ENCODE data around the gene CYP2W1.
"Not testable (repeated sequence)": the region's sequence is repeated elsewhere in the genome, so short reads cannot be mapped to it uniquely, and the experiment has no call there.

Gene CYP2W1

DNA sequence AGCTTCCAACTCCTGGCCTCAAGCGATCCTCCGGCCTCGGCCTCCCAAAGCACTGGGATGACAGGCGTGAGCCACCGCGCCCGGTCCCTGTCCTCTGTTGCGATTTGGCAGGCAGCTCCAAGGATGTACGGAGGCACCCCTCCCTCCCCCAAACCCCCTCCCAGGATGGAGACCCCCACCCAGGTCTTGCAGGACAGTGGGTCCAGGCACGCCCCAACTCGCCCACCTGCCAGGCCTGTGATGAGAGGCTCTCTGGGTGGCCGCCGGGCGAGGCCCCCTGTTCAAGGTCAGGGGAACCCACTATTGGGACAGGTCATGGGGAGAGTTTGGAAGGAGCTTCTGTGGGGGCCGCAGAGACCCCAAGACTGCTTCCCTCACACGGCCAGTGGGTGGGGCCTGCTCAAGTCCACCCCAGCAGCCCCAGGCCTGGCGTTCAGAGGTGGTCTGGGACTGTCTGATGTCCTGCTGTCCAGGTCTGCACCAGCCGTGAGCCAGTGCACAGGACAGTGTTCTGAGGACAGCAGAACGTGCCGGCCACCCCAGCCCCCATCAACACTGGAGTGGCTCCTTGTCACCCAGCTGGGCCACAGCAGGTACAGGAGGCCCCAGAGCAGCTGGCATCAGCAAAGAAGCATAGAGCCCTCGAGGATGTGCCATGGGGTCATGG is 31.0 kb upstream of the CYP2W1 start:
- no peak for DNase-seq (ENCODE audit: low spot score)

DNA sequence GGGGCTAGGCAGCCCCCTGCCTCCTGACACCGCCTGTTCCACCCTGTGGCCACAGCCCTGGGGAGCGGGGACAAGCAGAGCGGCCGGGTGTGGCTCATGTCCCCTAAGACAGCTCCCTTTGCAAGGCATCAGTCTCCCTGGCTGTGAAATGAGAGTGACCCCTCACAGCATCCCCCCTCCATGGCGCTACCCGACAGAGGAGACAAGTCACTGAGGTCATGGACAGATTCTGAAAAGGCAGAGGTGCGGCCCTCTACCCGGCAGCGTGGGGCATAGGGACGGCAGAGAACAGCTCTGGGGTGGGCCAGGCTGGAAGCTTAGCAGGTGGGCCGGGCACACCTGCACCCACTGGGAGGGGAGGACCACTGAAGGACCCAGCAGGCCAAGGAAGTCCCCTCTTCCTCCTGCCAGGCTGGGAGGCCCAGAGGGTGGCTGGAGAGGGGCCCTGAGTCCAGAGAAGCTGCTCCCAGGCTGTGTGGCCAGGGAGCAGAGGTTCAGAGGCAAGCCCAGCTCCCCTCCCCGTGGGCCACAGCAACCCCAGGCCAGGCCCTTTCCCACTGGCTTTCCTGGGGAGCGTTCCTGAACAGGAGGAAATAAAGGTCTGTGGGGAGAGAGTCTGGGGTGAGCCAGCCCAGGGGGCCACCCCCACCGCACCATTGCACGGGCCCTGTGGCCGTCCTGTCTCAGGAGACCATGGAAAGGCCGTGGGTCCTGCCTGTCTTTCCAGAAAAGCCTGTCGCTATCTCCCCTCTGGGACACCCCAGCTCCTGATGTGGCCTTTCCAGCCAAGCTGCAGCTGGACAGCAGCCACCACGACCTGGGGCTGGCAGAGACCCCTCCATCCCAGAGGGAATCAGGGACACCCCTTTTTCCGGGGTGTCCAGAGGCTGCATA is 30.2 kb upstream of the CYP2W1 start:
- DNase-seq (ENCODE audit: low spot score), result no peak

DNA sequence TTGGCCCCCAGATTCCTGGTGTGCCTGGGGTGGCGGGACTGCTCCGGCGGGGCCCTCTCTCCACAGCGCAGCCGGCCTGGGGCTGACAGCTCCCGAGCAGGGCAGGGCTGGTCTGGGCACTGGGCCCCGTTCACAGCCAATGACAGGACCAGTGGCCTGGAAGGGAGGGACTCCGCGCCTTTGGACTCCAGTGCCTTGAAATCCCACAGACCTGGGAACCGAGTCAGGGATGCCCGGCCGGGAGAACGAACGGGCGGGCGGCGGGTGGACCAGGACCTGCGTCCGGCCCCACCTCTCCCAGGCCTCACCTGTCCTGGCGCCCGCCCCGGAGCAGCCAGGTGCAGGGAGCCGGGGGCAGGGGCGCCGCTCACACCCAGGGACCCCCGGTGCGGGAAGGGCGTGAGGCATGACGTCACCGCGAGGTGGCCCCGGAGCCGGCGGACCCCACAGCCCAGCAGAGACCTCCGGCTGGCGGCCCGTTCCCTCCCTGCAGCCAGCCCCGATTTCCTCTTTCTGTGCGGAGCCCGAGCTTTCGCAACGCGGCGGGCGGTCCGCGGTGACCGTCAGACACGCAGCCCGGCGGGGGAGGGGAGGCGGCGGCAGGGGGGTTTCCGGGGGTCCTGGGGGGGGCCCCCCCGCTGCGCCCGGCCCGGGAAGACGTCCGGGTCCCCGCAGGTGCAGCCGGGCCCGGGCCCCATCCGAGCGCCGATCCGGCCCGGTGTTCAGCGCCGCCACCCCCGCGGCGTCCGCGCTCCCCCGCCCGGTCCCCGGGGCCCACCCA is 29.2 kb upstream of the CYP2W1 start:
- DNase-seq (ENCODE audit: low spot score), result no peak

DNA sequence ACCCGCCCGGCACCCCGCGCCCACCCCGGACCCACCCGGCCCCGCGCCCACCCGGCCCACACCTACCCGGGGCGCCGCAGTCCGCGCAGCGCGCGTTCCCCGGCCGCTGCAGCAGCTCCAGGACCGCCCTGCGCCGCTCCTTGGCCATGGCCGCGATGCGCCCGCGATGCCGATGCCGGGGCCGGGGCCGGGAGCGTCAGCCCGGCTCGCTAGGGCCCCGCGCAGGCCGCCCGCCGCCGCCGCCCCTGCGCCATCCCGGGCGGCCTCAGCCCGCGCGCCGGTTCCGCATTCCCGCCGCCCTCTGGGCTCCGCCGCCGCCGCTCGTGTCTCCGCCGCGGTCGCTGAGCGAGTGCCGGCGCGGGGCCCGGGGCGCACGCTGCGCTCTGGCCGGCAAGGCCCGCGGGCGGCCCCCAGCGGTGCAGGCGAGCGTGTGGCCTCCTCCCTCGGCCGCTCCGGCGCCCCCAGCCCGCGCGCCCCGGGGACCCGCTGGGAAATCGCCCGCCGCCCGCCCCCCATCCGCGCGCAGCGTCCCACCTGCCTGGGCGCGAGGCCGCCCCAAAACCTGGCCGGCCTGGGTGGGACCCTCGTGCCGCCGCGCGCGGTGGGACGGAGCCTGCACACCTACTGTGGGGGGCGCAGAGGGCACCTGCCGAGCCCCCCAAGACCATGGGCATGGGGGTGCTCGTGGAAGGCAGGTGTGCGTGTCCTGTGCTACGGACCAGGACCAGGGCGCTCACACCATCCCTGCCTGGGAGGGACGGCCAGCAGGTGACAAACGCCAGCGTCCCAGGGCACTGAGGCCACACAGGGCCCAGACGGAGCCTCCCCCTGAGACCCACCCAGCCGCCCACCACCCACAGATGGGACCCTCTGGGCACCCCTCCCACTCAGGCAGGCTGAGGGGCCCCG is 28.4 kb upstream of the CYP2W1 start, which contains the start of gene ADAP1:
Gene ADAP1, minus strand, starts transcription at position 351 of the 909 bp plus-strand sequence. Its CDS starts 203 bp downstream, at position 148.
- no peak for DNase-seq (ENCODE audit: low spot score)

DNA sequence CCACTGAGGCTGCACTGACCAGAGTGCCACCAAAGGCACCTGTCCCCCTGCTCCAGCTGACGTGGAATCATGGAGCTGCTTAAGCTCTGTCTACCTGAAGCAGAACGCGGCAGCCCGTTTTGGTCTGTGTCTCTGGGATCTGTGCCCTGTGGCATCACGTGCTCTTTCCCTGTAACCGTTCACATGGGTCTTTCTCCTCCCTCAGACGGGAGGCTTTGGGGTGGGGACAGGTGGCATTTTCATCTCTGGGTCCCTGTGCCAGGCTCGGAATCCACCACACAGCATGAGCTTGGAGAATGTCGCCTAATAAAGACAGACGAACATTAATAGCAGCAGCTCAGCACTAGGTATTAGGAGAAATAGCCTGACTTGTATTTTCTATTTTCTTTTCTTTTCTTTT is 26.9 kb upstream of the CYP2W1 start:
- DNase-seq (ENCODE audit: low spot score), result no peak

DNA sequence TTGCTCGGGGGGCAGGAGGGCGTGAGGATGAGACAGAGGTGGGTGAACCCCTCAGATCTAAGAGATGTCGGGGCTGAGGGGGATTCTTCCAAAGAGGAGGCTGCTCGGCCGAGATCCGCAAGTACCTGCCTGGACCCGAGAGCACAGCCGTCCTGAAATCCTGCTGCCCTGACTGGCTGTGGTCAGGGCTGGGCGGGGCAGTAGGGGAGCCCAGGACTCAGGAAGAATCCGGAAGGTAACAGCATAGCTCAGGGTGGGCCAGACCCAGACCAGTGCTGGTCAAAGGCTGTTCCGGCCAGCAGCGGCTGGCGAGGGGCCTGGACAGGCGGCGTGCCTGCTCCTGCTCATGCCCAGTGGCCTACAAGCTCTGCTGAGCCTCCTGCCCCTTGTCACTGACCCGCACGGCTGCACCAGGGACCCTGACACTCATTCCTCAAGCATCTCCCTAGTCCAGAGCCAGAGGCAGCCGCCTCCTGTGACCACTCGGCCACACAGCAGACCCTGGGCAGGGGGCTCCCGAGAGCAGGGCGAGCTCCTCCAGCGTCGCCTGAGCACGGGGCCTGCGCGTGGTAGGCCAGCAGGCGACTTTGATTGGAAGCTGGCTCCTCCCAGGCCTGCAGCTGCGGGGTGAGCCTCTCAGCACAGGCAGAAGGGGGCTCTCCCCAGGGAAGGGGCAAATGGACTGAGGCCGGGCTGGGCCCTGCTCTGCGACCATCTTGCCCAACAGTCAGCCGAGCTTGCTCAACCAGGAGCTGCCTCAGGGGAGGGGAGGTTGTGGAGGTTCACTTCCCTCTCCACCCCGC is 25.4 kb upstream of the CYP2W1 start:
- no peak for DNase-seq (ENCODE audit: low spot score)

DNA sequence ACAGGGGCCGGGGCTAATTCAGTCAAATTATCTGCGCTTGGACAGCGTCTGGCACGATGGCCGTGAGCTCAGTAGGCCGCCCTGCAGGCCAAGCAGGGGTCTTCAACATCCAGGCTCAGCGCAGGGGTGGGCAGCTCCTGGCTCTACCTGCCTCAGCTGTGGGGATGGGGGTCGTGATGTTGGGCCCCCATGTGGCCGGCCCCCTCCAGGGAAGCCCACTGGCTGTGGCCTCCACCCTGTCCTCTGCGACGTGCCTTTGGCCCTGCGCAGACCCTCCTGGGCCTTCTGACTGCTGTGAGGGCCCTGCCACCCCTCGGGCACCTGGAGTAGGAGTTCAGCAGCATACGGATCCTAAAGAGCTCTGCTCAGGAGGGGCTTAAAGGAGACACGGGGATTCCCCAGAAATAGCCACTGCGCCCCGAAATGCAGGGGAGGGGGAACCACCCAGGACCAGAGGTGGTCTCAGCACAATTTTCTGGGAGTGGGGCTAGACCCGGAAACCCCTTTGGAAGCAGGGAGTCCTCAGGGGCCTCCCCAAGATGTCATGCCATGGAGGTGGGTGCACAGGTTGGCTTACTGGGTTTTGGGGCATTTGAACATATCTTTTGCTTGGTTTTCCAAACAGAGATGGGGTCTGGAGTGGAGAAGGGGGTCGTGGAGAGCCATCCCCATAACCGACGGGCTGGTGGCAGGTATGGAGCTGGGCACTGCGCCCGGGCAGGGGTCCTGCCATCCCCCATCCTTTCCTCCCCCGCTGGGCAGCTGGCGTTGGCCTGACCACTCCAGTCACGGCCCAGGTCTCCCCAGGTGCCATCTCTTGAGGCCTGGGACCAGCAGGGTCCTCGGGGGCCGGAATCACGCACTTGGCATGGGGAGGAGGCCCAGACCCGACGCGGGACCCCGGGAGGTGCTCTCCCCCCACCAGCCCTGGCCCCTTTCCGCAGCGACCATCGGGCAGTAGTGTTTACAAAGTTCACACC is 24.5 kb upstream of the CYP2W1 start:
- DNase-seq (ENCODE audit: low spot score), result no peak

DNA sequence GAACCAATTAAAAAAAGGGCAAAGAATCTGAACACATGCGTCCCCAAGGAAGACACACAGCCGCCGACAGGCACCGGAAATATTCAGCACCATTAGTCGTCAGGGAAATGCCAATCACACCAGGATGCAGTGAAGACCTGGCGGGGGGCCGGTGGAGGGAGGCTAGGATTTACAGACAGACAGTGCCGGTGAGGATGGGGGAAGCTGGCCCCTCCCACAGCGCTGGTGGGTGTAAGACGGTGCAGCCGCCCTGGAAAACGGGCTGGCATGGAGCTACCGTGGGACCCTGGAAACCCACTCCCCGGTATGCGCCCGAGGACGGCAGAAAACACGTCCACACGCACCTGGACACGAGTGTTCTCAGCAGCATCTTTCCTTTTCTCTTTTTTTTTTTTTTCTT is 23.7 kb upstream of the CYP2W1 start:
- DNase-seq (ENCODE audit: low spot score), result no peak

DNA sequence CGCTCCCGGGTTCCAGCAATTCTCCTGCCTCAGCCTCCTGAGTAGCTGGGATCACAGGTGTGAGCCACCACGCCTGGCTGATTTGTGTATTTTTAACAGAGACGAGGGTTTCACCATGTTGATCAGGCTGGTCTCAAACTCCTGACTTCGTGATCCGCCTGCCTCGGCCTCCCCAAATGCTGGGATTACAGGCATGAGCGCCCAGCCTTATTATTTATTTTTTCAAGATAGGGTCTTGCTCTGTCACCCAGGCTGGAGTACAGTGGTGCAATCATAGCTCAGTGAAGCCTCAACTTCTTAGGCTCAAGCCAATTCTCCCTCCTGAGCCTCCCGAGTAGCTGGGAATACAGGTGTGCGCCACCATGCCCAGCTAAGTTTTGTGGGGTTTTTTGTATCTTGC is 23.2 kb upstream of the CYP2W1 start:
- DNase-seq (ENCODE audit: low spot score), result not testable (repeated sequence)

DNA sequence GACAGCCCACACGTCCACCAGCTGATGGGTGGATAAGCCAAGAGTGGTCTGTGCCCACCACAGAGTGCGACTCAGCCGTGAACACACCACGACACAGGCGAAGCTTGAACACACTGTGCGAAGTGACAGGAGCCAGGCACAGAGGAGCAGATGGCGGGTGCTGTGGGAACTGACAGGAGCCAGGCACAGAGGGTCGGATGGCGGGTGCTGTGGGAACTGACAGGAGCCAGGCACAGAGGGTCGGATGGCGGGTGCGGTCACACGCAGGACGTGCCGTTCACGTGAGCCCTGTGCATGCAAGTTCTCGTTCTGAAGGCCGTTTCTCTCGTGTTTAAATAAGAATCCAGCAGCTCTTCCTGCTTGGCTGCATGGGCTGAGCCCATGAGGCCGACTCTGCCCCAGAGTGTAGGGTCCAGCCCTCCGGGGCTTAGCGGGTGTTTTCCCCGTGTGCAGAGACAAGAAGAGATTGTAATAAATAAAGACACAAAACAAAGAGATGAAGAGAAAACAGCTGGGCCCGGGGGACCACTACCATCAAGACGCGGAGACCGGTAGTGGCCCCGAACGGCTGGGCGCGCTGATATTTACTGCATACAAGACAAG is 22.6 kb upstream of the CYP2W1 start:
- no peak for DNase-seq (ENCODE audit: low spot score)

DNA sequence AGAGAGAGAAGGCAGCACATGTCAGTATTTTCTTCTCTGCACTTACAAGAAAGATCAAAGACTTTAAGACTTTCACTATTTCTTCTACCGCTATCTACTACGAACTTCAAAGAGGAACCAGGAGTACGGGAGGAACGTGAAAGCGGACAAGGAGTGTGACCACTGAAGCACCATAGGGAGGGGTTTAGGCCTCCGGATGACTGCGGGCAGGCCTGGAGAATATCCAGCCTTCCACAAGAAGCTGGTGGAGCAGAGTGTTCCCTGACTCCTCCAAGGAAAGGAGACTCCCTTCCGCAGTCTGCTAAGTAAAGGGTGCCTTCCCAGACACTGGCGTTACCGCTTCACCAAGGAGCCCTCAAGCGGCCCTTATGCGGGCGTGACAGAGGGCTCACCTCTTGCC is 22.0 kb upstream of the CYP2W1 start:
- DNase-seq (ENCODE audit: low spot score), result not testable (repeated sequence)

DNA sequence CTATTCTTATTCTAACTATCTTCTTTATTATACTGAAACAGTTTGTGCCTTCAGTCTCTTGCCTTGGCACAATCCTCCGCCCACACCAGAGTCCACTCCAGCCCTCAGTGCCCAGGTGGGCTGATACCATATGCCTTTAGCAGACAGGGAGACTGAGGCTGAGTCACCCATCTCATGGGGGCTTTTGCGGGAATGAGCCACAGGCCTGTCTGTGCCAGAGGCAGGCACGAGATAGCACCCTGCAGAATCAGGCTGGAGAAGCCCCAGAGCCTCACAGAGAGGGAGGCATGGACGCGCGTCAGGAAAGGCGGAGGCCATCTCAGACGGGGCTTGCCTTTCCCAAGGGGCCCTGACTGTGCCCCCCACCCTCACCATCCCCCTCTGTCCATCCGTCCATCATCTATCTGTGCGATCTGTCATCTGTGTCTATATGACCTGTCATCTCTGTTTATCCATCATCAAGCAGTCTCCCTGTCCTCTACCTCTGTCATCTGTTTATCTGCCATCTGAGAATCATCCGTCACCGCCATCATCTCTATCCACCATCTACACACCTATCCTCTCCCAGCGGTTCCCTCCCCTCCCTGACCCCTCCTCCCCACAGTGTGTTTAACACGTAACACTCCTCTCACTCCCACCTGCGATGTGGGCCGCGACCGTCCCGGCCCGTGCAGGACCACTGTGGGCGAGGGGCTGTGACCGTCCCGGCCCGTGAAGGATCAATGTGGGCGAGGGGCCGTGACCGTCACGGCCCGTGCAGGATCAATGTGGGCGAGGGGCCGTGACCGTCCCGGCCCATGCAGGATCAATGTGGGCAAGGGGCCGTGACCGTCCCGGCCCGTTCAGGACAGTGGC is 21.2 kb upstream of the CYP2W1 start:
- no peak for DNase-seq (ENCODE audit: low spot score)

DNA sequence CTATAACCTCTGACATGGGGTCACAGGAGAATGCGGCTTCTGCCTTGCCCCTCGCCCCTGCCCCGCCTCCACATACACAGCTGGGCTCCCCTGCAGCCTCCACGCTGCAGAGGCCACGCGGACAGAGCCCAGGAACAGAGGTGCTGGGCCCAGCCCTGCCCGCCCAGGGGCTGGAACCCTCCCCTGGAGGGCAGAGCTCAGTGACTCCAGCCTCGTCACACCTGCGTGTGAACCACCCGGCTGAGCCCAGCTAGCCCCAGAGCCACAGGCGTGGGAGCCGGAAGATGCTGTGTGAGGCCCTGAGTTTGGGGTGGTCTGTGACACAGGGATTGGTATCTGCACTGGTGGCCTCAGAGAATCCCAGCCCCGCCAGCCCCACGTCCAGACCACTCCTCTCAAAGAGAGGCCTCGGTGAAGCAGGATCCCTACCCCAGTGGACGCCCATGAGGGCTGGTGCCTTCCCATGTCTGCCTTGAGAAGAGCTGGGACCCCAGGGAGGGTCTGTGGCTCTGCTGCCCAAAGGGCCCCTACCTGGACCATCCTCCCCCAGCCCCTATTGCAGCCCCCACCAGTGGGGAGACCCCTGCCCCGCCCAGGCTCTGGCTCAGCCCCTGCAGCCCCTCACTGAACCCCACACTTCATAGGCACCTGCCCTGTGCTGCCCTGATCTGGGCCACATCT is 20.4 kb upstream of the CYP2W1 start:
- DNase-seq (ENCODE audit: low spot score), result no peak

DNA sequence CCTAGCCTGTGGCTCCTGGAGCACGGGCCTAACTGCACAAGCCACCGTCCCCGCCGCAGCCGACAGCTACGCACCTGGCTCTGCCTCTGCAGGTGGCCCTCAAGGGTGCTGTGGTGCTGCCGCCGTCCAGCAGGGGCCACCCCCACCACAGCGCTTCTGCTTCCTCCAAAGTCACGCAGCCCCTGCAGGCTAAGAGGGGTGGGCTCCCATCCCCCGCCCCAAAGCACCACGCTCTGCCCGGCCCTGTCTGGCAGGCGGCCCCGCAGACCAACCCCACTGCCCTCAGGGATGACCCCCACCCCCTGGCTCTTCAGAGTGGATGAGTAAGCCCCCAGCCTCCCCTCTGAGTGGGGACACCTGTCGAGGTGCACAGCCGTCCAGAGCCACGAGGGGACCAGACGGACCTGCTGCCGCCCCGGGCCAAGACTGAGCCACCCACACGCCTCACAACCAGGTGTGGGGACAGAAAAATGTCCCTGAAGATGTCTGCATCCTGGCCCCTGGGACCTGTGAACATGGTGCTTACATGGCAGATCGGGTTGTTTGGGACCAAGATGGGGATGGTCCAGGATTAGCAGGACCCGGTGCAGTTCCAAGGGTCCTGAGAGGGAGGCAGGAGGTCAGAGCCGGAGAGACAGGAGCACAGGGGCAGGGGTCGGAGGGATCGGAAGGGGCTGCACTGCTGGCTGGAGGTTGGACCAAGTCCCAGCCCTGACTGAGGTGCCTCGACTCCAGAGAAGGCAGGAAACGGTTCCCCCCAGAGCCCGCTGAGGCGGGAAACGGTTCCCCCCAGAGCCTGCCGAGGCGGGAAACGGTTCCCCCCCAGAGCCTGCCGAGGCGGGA is 19.5 kb upstream of the CYP2W1 start:
- no peak for DNase-seq (ENCODE audit: low spot score)

DNA sequence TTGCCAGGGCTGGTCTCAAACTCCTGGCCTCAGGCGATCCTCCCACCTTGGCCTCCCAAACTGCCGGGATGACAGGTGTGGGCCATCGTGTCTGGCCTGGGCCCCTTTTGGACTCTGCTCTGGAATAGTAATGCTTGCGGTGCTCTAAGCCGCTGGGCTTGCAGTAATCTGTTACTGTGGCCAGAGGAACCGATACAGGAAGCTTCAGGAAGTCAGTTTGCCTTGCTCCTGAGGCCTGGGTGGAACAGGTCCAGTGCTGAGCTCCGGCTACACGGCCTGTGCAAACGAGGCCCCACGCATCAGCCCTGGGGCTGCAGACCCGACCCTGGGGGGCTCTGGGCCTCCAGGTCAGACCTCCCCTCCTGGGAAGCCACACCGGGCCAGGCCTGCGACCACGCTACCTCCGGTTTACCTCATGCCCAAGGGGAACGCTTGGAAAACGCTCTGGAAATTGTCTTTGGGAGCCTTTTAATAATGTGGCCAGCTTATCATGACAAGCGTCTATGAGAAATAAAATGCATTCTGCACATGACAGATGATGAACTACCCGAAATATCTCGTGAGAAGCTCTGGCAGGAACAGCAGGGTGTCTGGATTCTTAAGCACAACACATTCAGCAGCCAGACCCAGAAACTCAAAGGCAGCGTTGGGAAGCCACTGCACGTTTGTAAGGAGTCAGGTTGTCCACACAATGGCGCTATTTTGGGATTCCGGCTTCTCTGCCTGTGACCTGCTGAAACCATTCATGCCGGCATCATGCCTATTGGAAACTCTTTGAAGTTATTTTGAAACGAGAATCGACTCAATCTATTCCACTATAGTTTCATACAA is 18.4 kb upstream of the CYP2W1 start:
- DNase-seq (ENCODE audit: low spot score), result no peak

Measured in hematopoietic multipotent progenitor cell treated with erythropoietin and hydrocortisone succinate and interleukin-3 and kit ligand, for 15 days (in vitro differentiated cells).